GM12878 (cell line): ENCODE measurements around the gene STX3. TPM values are rescaled to one million over a fixed set of nuclear protein-coding genes. Genes with fewer than 3 reads are reported as not detected.

Experiments used
- polyA plus RNA-seq, 11 experiments: library from polyadenylated mRNA; depleted of rRNA in 4 of 11; unstranded in 6 of 11; stranded (reverse) in 5 of 11; fragments of >200 nt; fragmentation: Nextera tagmentation in 4 of 11; fragmentation: Illumina TruSeq in 1 of 11; extraction: Ambion mirVana in 4 of 11; extraction: Trizol in 1 of 11; gene quantifications; 1 replicate in 1 of 11; 2 replicates in 10 of 11; pipeline versions ENCODE4 v1.2.1 to v1.2.3, GENCODE V29; 2011 to 2016; ENCODE audit warnings: inconsistent platforms in 2 of 11, missing spikeins in 2 of 11, low read depth in 1 of 11
- total RNA-seq, 4 experiments: library from RNA; depleted of rRNA in 3 of 4; stranded (reverse); fragments of >200 nt in 3 of 4; fragmentation: Illumina TruSeq in 1 of 4; extraction: Trizol in 1 of 4; gene quantifications; 2 replicates each; pipeline versions ENCODE4 v1.2.1 to v1.2.3, GENCODE V29; 2013 to 2021
- TF ChIP-seq, protein P1 (sequence below): fragments of 150-350 bp; IDR thresholded peaks from 2 replicates; pipeline ENCODE4 v1.6.1; 2016; ENCODE audit warnings: low read depth, low read length
- TF ChIP-seq, protein P2 (sequence below): IDR thresholded peaks from 2 replicates; pipeline ENCODE4 v1.6.1; 2011; ENCODE audit warnings: borderline replicate concordance, low read depth, mild to moderate bottlenecking, moderate library complexity, low read length; ENCODE audit not compliant: insufficient read depth, poor library complexity, severe bottlenecking
- TF ChIP-seq, protein P3 (sequence below), 3 experiments: IDR thresholded peaks in 2 of 3; conservative IDR thresholded peaks in 1 of 3; 2 replicates each; pipeline ENCODE4 v1.5.1; 2011; ENCODE audit warnings: low read depth in 3 of 3, low read length in 3 of 3, mild to moderate bottlenecking in 3 of 3, control low read depth in 2 of 3, moderate library complexity in 2 of 3, inconsistent platforms in 1 of 3, mixed read lengths in 1 of 3; ENCODE audit not compliant: control insufficient read depth in 2 of 3, insufficient read depth in 1 of 3; ENCODE audit errors: extremely low read depth in 1 of 3
- TF ChIP-seq, protein P4 (sequence below): IDR thresholded peaks from 2 replicates; pipeline ENCODE4 v1.6.1; 2012; ENCODE audit warnings: low read length, inconsistent platforms

Gene STX3
- total and polyA plus RNA-seq, 10 of the 15 experiments (the other 5 are each of a cell fraction or from before 2014, with no cell fraction given) = 0.11 to 2.5 (median 1.1) TPM

DNA sequence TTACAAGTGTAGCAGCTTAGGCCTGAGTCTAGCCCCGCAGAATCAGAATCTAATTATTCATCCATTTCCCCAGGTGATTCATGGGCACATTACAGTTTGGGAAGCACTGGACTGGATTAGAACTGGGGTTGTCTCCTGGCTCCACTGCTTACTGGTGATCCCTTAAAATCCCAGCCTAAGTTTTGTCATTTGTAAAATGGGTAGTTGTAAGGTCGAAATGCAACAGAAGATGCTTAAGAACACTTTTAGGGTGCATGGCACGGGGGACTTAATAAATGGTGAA, 1.3 kb downstream of the STX3 start (continued):
- TF ChIP-seq, protein P1, sequence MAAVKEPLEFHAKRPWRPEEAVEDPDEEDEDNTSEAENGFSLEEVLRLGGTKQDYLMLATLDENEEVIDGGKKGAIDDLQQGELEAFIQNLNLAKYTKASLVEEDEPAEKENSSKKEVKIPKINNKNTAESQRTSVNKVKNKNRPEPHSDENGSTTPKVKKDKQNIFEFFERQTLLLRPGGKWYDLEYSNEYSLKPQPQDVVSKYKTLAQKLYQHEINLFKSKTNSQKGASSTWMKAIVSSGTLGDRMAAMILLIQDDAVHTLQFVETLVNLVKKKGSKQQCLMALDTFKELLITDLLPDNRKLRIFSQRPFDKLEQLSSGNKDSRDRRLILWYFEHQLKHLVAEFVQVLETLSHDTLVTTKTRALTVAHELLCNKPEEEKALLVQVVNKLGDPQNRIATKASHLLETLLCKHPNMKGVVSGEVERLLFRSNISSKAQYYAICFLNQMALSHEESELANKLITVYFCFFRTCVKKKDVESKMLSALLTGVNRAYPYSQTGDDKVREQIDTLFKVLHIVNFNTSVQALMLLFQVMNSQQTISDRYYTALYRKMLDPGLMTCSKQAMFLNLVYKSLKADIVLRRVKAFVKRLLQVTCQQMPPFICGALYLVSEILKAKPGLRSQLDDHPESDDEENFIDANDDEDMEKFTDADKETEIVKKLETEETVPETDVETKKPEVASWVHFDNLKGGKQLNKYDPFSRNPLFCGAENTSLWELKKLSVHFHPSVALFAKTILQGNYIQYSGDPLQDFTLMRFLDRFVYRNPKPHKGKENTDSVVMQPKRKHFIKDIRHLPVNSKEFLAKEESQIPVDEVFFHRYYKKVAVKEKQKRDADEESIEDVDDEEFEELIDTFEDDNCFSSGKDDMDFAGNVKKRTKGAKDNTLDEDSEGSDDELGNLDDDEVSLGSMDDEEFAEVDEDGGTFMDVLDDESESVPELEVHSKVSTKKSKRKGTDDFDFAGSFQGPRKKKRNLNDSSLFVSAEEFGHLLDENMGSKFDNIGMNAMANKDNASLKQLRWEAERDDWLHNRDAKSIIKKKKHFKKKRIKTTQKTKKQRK = no peak
- TF ChIP-seq, protein P2, sequence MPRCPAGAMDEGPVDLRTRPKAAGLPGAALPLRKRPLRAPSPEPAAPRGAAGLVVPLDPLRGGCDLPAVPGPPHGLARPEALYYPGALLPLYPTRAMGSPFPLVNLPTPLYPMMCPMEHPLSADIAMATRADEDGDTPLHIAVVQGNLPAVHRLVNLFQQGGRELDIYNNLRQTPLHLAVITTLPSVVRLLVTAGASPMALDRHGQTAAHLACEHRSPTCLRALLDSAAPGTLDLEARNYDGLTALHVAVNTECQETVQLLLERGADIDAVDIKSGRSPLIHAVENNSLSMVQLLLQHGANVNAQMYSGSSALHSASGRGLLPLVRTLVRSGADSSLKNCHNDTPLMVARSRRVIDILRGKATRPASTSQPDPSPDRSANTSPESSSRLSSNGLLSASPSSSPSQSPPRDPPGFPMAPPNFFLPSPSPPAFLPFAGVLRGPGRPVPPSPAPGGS = no peak
- TF ChIP-seq, protein P3, sequence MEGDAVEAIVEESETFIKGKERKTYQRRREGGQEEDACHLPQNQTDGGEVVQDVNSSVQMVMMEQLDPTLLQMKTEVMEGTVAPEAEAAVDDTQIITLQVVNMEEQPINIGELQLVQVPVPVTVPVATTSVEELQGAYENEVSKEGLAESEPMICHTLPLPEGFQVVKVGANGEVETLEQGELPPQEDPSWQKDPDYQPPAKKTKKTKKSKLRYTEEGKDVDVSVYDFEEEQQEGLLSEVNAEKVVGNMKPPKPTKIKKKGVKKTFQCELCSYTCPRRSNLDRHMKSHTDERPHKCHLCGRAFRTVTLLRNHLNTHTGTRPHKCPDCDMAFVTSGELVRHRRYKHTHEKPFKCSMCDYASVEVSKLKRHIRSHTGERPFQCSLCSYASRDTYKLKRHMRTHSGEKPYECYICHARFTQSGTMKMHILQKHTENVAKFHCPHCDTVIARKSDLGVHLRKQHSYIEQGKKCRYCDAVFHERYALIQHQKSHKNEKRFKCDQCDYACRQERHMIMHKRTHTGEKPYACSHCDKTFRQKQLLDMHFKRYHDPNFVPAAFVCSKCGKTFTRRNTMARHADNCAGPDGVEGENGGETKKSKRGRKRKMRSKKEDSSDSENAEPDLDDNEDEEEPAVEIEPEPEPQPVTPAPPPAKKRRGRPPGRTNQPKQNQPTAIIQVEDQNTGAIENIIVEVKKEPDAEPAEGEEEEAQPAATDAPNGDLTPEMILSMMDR (IDR thresholded peaks at IDR 0.05 in 2 of 3, conservative IDR thresholded peaks at IDR 0.05 in 1 of 3; ENCODE audit: control insufficient read depth in 2 of 3, extremely low read depth in 1 of 3, insufficient read depth in 1 of 3, low read depth in 3 of 3, low read length in 3 of 3) = no peak
- TF ChIP-seq, protein P4, sequence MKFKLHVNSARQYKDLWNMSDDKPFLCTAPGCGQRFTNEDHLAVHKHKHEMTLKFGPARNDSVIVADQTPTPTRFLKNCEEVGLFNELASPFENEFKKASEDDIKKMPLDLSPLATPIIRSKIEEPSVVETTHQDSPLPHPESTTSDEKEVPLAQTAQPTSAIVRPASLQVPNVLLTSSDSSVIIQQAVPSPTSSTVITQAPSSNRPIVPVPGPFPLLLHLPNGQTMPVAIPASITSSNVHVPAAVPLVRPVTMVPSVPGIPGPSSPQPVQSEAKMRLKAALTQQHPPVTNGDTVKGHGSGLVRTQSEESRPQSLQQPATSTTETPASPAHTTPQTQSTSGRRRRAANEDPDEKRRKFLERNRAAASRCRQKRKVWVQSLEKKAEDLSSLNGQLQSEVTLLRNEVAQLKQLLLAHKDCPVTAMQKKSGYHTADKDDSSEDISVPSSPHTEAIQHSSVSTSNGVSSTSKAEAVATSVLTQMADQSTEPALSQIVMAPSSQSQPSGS = no peak
- TF ChIP-seq, all 136 proteins: peak for 0
